ENCODE results near the gene CDNF. TPM values are rescaled to one million over a fixed set of nuclear protein-coding genes. Genes with fewer than 3 reads are reported as not detected.

The CDNF gene
- total RNA-seq, 1 experiment from 2014 or later: 2.3 TPM

DNA sequence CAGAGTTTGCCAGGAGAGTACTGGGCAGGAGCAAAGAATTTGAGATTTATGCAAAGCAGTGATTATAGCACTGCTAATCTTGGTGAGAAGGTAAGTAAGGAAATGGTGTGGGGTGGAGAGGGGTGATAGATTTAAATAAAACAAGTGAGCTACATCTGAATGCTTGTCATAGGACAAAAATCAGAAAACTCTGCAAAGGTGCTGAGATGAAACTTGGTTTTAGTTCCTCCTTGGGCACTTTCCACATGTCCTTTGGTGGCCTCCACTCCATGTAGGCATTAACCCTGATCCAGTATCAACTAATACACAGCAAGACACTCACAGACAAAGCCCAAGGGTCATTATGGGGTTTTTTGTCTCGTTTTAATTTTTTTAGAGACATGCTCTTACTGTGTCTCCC is 37.4 kb downstream of the CDNF start:
- TF ChIP-seq, protein P1, sequence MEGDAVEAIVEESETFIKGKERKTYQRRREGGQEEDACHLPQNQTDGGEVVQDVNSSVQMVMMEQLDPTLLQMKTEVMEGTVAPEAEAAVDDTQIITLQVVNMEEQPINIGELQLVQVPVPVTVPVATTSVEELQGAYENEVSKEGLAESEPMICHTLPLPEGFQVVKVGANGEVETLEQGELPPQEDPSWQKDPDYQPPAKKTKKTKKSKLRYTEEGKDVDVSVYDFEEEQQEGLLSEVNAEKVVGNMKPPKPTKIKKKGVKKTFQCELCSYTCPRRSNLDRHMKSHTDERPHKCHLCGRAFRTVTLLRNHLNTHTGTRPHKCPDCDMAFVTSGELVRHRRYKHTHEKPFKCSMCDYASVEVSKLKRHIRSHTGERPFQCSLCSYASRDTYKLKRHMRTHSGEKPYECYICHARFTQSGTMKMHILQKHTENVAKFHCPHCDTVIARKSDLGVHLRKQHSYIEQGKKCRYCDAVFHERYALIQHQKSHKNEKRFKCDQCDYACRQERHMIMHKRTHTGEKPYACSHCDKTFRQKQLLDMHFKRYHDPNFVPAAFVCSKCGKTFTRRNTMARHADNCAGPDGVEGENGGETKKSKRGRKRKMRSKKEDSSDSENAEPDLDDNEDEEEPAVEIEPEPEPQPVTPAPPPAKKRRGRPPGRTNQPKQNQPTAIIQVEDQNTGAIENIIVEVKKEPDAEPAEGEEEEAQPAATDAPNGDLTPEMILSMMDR (IDR thresholded peaks at IDR 0.05; ENCODE audit: unreplicated experiment): no peak
- no peak for DNase-seq
- Mint-ChIP-seq H3K4me1 (ENCODE audit: low read depth, unreplicated experiment) (no peaks in the 10 kb centered on the region), H3K27me3 (ENCODE audit: unreplicated experiment) (no peaks in the 10 kb centered on the region), H3K27ac (ENCODE audit: unreplicated experiment) (no peak overlapping the region), H3K4me3 (ENCODE audit: low read depth, unreplicated experiment) (no peak overlapping the region), H3K9me3 (ENCODE audit: low read depth, unreplicated experiment) (no peaks in the 10 kb centered on the region), H3K36me3 (ENCODE audit: insufficient read depth, unreplicated experiment) (no peaks in the 10 kb centered on the region)
- CTCF ChIA-PET: no interaction called here
- intact Hi-C loops (cut with micrococcal nuclease; ENCODE audit: unreplicated experiment): no loop called here
- BruUV-seq (replicated peaks): no TSS peak

DNA sequence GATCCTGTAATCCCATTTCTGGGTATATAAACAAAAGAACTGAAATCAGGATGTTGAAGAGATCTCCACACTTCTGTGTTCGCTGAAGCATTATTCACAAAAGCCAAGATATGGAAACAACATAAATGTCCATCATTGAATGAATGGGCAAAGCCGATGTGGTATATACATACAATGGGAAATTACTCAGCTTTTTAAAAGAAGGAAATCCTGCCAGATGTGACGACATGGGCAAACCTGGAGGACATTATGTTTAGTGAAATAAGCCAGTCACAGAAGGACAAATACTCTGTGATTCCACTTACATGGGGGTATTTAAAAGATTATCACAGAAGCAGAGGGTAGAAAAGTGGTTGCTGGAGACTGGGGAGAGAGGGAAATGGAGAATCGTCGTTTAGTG is 39.2 kb downstream of the CDNF start:
- Mint-ChIP-seq H3K36me3 (ENCODE audit: insufficient read depth, unreplicated experiment) (no peaks in the 10 kb centered on the region), H3K27ac (ENCODE audit: unreplicated experiment) (no peak overlapping the region), H3K27me3 (ENCODE audit: unreplicated experiment) (no peaks in the 10 kb centered on the region), H3K4me1 (ENCODE audit: low read depth, unreplicated experiment) (no peaks in the 10 kb centered on the region), H3K4me3 (ENCODE audit: low read depth, unreplicated experiment) (no peak overlapping the region), H3K9me3 (ENCODE audit: low read depth, unreplicated experiment) (no peaks in the 10 kb centered on the region)
- TF ChIP-seq, protein P1 (IDR thresholded peaks at IDR 0.05; ENCODE audit: unreplicated experiment): no peak
- DNase-seq: no peak
- intact Hi-C loops (cut with micrococcal nuclease; ENCODE audit: unreplicated experiment): no loop called here
- CTCF ChIA-PET: no interaction called here
- no TSS peak for BruUV-seq (replicated peaks)

DNA sequence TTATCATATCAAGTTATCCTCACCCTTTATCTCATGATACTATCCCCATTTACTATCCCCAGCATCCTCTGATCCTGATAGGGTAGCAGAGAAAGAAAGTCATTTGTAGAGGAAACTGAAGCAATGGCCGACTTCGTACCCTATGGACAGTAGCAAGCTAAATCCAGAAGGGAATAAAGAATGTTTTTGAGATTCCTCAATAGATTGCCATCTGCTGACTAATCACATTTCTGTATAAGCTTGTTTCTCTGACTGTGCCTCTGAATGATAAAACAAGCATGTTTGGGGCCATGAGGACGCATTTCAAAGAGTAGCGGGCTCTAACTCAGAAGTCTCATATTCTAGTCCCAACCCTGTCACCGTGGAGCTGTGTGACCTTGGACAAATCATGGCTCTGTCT is 49.9 kb downstream of the CDNF start:
- no peaks in the 10 kb centered on the region for H3K36me3 Mint-ChIP-seq (ENCODE audit: insufficient read depth, unreplicated experiment)
- peaks cover 2% of the 10 kb centered on the region for H3K4me1 Mint-ChIP-seq (ENCODE audit: low read depth, unreplicated experiment)
- no peak overlapping the region for H3K27ac Mint-ChIP-seq (ENCODE audit: unreplicated experiment)
- DNase-seq: no peak
- TF ChIP-seq, protein P1 (IDR thresholded peaks at IDR 0.05; ENCODE audit: unreplicated experiment): no peak
- CTCF ChIA-PET: no interaction called here
- H3K4me3 Mint-ChIP-seq (ENCODE audit: low read depth, unreplicated experiment): no peak overlapping the region
- H3K9me3 Mint-ChIP-seq (ENCODE audit: low read depth, unreplicated experiment): no peaks in the 10 kb centered on the region
- no peaks in the 10 kb centered on the region for H3K27me3 Mint-ChIP-seq (ENCODE audit: unreplicated experiment)
- intact Hi-C loops (cut with micrococcal nuclease; ENCODE audit: unreplicated experiment): no loop called here
- BruUV-seq (replicated peaks): no TSS peak

DNA sequence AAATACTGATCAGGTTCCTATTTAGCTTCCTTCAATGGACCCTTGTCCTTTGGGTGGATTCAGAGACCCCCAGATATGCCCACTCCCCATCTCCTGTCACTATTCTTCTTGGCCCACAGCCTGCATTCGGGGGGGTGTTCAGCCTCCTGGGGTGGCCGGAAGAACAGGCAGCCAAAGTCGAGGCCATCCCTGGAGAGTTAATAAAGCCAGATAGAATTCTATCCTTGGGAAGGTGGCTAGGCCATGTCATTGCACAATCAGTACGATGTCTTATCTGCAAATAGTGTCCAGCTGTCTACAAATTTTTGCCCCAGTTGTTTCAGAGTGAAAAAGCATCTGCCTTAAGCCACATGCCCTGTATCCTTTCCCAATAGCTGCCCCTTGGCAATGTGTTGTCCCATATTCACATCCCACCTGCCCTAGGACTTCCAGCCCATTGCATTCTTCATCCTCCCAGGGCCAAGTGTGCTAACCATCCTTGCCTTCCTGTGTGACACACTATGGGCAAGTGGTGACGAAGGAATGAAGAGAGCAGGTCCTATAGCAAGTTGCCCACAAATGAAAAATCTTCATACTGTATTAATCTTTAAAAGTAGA is 53.3 kb downstream of the CDNF start:
- Mint-ChIP-seq H3K9me3 (ENCODE audit: low read depth, unreplicated experiment) (no peaks in the 10 kb centered on the region), H3K27me3 (ENCODE audit: unreplicated experiment) (no peaks in the 10 kb centered on the region), H3K36me3 (ENCODE audit: insufficient read depth, unreplicated experiment) (no peaks in the 10 kb centered on the region), H3K4me3 (ENCODE audit: low read depth, unreplicated experiment) (no peak overlapping the region), H3K4me1 (ENCODE audit: low read depth, unreplicated experiment) (peaks cover 12% of the 10 kb centered on the region), H3K27ac (ENCODE audit: unreplicated experiment) (no peak overlapping the region)
- intact Hi-C loops (cut with micrococcal nuclease; ENCODE audit: unreplicated experiment): no loop called here
- CTCF ChIA-PET: no interaction called here
- BruUV-seq (replicated peaks): no TSS peak
- DNase-seq: no peak
- TF ChIP-seq, protein P1 (IDR thresholded peaks at IDR 0.05; ENCODE audit: unreplicated experiment): no peak
